Measurements from ENCODE around the gene PRDM2.

The PRDM2 gene

GRCh38 chr1:13694886-13695684 is 4.9 kb upstream of the PRDM2 start:
- TF ChIP-seq CTCF (IDR thresholded peaks at IDR 0.05; ENCODE audit: borderline replicate concordance, control extremely low read depth, extremely low read depth, insufficient read depth, missing control alignments), result no peak
- in situ Hi-C loops (cut with MboI; ENCODE audit: low sequenced_read_pairs, unreplicated experiment), result no loop called here
- DNase-seq (ENCODE audit: low spot score), result no peak

DNA sequence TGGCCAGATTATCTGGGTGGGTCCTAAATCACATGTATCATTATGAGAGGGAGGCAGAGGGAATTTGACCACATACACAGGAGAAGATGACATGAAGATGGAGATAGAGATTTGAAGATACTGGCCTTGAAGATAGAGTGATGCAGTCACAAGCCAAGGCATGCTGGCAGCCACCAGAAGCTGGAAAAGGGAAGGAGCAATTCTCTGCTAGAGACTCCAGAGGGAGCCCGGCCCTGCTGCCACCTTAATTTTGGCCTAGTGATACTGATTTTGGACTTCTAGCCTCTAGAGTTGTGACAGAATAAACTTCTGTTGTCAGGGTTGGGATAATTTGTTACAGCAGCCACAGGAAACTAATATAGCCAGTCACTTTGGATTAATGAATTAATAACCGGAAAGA is 2.2 kb upstream of the PRDM2 start:
- in situ Hi-C loops (cut with MboI; ENCODE audit: low sequenced_read_pairs, unreplicated experiment), result no loop called here
- no peak for DNase-seq (ENCODE audit: low spot score)
- TF ChIP-seq CTCF (IDR thresholded peaks at IDR 0.05; ENCODE audit: borderline replicate concordance, control extremely low read depth, extremely low read depth, insufficient read depth, missing control alignments), result no peak

DNA sequence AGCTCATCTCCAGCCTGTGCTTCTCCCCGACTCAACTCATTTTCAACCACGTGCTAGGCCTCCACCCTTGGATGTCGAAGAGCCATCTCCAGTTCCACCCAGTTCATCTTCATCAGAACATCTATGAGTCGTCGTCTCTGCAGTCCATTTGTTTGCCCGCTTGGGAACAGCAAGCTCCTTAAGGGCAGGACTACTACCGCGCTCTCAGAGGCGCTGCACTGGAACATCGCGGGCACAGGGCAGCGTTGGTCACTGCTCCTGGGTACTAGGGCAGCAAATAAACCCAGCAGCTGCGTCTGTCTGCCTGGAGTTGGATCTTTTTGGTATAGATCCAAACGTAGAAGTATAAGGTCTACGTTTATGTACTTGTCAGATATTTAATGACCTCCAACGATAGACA is 478 bp upstream of the PRDM2 start:
- DNase-seq (ENCODE audit: low spot score), result peak; percentile 27
- TF ChIP-seq CTCF (IDR thresholded peaks at IDR 0.05; ENCODE audit: borderline replicate concordance, control extremely low read depth, extremely low read depth, insufficient read depth, missing control alignments), result no peak
- in situ Hi-C loops (cut with MboI; ENCODE audit: low sequenced_read_pairs, unreplicated experiment), result no loop called here

DNA sequence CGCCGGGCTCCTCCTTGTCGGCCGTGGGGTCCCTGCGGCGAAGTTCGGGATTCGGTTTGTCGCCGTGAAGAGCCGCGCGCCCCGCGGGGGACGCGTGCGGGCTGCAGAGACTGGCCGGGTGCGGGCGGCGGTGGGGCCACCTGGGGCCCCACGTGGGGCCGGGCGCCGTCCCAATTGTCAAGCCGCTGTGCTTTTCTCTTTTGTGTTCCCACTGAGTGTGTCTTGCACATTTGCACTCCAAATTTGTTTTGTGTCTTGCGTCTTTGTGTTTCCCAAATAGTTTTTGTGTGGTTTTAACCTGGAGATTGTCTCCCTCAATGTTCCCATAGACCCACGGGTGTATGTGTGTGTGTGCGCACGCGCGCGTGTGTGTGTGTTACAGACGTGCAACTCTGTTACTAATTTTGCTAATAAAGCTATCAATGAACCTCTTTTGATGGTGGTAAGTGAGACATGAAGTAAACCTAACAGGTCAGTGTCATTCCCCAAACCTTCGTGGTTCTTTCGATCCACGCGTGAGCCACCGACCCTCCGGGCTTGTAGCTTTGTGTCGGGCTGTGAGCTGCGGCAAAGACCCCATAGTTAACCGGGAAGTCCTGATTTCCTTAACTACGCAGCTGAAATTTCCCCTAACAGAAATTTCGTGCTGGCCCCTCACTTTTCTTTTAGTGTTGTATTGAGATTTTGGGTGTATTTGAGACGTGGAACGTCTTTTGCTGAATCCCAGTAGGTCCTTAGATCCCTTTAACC is 708 bp downstream of the PRDM2 start:
- peak; percentile 72 for DNase-seq (ENCODE audit: low spot score)
- TF ChIP-seq CTCF (IDR thresholded peaks at IDR 0.05; ENCODE audit: borderline replicate concordance, control extremely low read depth, extremely low read depth, insufficient read depth, missing control alignments), result no peak
- in situ Hi-C loops (cut with MboI; ENCODE audit: low sequenced_read_pairs, unreplicated experiment), result no loop called here

DNA sequence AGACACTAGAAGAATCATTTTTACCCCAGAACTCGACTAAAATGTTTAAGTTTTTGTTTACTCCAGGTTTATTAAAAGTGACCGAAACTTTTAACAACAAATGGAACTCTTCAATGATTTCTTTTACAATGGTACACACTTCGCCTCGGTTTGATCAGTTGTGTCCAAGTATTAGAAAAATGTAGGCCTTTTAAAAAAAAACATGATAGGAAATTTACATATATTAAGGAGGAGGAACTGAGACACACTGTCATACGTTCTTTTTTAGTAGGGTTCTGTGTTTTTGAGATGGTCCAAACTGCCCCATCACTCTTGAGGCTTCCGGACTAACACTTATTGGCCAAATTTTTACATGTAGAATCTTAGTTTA is 1.3 kb downstream of the PRDM2 start:
- TF ChIP-seq CTCF (IDR thresholded peaks at IDR 0.05; ENCODE audit: borderline replicate concordance, control extremely low read depth, extremely low read depth, insufficient read depth, missing control alignments), result no peak
- DNase-seq (ENCODE audit: low spot score), result peak; percentile 51
- in situ Hi-C loops (cut with MboI; ENCODE audit: low sequenced_read_pairs, unreplicated experiment), result no loop called here

DNA sequence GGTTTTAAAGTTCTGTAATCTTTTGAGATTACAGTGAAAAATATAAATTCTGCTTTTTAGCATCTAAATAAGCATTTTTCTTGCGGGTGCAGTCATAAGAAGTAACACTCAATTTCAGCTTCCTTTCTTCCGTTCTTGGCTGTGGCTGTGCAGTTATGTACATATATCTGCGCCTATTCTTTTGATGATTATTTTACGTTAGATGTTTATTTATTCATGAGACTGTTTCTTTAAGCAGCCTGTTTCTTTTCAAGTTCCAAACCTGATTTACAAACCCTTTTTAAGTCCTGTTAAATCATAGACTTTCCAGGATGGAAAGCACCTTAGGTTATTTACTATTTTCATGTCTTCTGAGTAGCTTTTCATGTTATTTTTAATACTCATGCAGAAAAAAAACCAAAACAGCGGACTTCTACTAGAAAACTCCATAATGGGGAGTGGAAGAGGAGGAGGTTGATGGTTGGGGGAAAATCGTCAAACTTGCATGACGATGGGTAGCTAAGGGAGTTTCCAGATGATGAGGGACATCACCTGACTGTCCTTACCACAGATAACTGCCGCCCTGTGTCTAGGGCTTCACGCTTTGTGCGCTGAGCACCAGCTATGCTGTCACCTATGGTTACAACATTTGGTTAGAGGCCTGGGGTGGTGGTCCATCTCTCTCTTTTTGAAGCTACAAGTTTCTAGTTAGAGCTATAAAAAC is 2.6 kb downstream of the PRDM2 start:
- no peak for TF ChIP-seq CTCF (IDR thresholded peaks at IDR 0.05; ENCODE audit: borderline replicate concordance, control extremely low read depth, extremely low read depth, insufficient read depth, missing control alignments)
- DNase-seq (ENCODE audit: low spot score), result peak; percentile 78
- in situ Hi-C loops (cut with MboI; ENCODE audit: low sequenced_read_pairs, unreplicated experiment), result no loop called here

All from GM13976 (cell line).